AML-193 (cell line): Measurements from ENCODE around the gene MEAK7.
"Not testable (repeated sequence)": the region's sequence is repeated elsewhere in the genome, so short reads cannot be mapped to it uniquely, and the experiment has no call there.

Source experiments
- DNase-seq, 2 experiments: peaks; one replicate each; lab custom pipeline; 2025; lab: John Stamatoyannopoulos, UW

The MEAK7 gene

DNA sequence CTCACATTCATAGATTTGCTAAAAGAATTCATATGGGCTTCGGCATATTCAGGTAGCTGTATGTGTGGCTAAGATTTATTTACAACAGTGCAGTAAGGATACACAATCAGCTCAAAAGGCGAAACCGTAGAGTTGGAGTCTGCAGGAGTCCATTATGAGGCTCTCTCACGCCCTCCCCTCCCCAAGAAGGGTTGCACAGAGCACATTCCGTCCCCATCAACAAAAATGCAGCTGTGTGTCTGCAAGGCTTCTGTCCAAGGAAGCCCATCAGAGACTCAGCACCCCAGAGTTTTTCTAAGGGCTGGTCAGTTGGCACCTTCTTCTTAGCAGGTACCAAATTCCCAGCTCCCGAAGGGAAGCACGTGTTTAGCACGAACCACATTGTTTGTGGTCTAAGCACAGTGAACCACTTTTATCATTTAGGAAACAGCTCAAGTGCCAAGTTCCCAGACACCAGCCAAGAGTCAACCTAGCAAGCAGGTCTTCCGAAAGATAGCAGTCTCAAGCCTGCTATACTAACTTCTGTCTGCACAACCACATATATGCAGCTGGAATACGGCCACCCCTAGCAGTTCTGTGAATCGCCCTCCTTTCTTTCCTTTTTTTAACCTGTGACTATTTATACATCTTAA is 28.5 kb upstream of the MEAK7 start:
- DNase-seq: no peak

DNA sequence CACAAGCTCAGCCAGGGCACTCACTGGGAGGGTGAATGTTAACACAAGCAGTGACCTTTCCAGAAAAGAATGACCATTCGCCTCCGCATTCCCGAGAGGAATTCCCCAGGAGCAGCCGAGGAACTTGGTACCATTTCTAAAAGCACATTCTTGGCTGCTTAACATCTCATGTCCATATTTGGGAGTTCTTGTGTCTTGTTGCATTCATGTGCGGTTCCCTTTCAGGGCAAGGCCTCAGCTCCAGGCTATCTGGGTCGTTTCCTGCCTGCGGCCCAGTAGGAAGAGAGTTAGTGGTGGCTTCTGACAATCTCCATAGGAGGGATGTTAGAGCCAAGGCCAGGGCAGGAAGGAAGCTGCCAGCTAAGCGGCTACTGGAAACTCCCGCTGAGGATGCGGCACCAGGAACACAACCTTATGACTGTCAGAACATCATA is 27.8 kb upstream of the MEAK7 start:
- no peak for DNase-seq

GRCh38 chr16:84531671-84532111 is 27.2 kb upstream of the MEAK7 start:
- DNase-seq: no peak

- no peak for DNase-seq
Measured at GRCh38 chr16:84530590-84530989, 26.1 kb upstream of the MEAK7 start.

GRCh38 chr16:84529607-84530006 is 25.1 kb upstream of the MEAK7 start:
- no peak for DNase-seq

- peak in 1 of 2 experiments; percentile 4 for DNase-seq
Measured at GRCh38 chr16:84528322-84528721, 23.9 kb upstream of the MEAK7 start.

- DNase-seq: peak; percentile 22 to 35
Measured at GRCh38 chr16:84527532-84528269, 23.2 kb upstream of the MEAK7 start.

DNA sequence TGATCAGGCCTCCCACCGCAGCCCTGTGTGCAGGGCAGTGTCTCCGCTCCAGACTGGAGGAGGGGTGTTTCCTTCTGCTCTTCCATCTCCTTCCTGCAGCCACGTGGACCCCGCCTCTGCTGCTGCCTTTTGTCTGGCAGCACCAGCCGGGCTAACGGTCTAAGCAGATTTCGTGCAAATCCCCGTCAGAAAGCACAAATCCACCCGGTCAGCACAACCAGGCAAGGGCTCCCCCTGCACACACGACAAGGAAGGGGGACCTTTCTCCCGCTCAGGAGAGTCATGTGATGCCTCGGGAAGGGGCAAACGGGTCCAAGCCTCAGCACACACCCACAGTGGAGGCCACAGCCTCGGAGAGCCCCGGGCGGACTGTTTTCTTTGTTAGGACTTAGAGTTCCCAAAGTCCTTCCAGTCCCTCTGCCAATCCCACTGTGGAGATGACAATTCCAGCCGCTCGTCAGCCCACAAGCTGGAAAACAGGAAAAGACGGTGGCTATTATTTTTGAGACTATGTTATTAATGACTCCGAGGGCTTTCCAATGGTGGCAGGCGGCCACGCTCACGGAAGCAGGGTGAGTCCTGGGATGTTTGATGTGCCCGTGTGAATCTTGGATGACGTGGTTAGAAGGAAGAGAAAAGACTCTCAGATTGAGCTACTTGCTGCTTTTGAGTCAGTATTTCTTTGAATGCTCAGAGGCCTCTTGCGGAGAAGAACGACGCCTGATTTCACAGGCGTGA is 22.5 kb upstream of the MEAK7 start:
- DNase-seq: no peak

DNA sequence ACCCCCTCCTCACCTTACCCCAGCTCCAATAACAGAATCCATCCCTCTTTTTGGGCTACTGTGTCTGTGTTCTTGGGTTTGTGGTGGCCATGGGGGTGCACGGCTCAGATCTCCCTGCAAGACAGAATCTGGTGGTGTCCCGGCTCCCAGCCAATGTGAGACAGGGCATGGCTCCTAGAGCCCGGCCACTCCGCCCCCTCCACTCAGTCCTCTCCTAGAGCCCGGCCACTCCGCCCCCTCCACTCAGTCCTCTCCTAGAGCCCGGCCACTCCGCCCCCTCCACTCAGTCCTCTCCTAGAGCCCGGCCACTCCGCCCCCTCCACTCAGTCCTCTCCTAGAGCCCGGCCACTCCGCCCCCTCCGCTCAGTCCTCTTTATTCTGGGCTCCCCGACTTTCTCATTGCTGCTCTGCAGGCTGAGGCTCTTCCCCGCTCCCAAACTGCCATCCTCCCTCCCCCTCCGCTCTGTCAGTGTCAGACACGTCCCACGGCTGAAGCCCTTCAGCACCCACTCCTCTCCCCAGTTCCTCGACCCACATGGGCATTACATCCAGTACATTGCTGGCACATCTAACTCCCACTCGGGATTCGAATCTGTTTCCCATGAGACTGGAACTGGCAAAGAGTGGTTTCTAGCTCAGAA is 20.6 kb upstream of the MEAK7 start:
- DNase-seq: not testable (repeated sequence)

DNA sequence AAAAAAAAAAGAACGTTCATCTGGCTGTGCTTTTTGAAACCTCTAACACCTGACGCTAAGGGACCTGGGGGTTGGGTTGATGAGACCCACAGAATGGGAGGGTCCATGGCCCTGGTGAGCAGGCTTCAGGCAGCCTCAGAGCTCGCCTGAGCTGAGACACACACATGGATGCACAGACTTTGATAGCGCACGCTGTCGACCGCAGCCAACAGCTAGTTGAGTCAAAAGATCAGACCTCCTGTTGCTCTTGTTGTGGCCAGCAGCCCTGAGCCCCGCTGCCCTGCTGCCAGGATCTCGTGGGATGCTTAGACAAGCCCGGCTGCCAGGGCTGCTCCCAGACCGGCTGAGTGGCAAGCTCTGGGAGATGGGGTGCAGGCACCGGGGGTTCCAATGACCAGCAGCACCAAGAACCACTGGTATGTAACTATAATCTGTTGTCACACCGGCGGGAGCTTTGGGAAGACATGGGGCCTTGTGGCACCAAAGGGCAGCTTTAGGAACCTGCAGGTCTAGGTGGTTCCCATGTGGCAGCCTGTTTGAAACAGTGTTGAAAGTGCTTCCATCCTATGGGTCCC is 20.0 kb upstream of the MEAK7 start:
- no peak for DNase-seq

- DNase-seq: no peak
Measured at GRCh38 chr16:84521497-84521770, 17.0 kb upstream of the MEAK7 start.

DNA sequence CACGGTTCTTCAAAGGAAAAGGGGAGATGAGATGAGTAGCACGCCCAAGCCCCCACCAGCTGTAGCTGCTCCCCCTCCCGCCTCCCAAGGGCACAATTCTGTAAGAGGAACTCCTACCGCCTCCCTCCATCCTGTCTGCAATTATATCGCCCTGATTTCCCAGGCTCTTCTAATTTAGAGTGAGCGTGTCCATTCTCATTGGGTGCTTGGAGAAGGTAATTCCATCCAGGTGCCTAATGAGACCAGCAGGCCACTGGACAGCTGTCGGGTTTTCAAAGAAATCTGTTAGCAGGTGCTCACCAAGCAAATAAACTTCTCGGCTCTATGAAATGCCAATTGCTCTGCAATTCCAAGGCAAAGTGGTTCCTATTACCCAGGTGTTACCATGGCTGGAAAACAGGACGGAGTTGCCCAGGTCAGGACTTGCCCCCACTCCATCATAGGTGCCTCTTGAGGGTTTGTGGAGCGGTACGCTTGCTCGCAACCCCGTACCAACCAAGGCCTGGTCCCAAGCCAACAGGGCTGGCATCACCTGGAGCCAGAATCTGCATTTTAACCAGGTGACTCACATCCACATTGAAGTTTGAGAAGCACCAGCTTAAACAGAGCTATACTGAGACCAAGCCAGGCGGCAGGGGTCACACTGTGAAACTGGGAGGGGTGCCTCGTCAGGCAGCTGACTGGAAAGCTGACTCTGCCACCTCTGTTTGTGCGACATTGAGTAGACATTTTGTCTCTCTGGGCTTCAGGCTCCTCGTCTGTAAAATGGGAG is 16.5 kb upstream of the MEAK7 start:
- DNase-seq: no peak

- no peak for DNase-seq
Measured at GRCh38 chr16:84519855-84520254, 15.4 kb upstream of the MEAK7 start.

GRCh38 chr16:84518804-84519341 is 14.4 kb upstream of the MEAK7 start:
- no peak for DNase-seq

DNA sequence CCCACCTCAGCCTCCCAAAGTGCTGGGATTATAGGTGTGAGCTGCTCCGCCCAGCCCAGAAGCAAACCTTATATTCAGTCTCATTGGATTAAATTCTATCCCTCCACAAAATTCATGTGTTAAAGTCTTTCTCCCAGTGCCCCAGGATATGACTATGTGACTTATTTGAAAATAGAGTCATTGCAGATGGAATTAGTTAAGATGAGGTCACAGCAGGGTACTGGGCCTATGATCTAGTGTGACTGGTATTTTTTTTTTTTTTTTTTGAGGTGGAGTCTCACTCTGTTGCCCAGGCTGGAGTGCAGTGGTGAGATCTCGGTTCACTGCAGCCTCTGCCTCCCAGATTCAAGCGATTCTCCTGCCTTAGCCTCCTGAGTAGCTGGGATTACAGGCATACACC is 13.8 kb upstream of the MEAK7 start:
- not testable (repeated sequence) for DNase-seq

GRCh38 chr16:84517366-84517765 is 12.9 kb upstream of the MEAK7 start:
- no peak for DNase-seq

DNA sequence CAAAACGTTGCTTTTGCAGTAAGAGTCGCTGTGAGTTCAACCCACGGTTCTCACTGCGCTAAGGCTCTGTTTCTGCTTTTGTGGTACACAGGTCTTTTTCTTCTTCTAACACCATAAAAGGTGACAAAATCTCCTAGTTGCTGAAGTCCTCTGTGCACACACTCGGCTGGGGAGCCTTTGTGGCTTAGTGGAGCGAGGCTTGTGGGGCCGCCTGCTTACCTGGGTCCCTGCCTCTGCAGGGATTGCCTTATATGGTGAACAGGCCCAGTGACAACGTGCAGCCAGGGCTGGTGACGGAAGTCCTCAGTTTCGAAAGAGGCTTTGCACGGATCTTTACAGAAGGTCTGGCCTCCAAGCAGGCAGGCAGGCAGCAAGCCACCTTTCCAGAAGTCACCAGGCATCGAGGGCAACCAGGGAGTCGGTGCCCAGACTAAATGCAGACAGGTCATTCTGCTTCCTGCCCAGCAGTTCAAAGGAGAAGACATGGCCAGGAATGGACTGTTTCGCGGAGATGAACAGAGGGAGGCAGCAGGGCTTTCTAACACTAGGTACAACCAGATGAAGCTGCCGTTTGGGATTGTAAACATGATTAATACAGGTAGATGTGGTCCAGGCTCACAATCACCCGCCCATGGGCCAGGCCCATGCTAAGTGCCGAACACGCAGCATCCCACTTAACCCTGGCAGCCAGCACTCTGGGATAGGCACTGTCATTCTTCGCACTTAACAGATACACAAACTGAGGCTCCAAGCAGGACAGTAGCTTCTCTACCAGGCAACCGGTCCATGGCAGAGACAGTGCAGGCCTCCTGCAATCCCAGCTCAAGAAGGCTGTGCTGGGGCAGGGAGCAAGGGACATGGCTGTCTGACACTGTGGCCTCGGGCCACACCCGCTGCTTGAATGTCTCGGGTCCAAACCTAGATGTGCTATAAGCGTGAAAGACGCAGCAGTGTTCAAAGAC is 10.7 kb upstream of the MEAK7 start:
- DNase-seq: peak in 1 of 2 experiments; percentile 18

DNA sequence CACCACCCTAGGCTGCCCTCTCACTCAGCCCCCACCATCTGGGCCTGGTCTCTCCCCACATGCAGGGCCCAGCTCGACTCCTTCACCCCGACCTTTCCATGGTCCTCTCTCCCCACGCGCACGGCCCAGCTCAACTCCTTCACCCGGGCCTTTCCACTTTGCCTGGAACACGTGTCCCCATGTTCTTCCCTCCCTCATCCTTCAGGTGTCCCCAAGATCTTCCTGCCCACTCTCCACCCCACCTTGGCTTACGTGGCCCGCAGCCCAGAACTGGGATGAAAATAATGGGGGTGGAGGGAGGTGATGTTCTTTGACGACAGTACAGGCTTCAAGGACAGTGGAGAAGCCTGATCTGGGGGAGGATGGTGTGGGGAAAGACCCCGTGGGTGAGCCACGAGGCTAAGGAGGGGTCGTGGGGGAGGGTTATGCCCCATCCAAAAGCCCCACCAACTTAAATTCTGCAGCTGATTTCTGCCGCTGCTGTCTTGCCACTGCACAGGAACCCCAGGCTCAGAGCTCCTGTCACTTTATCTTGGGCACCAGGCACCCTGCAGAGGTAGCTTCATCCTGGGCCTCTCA is 9.9 kb upstream of the MEAK7 start:
- no peak for DNase-seq

- no peak for DNase-seq
Measured at GRCh38 chr16:84513666-84514065, 9.2 kb upstream of the MEAK7 start.

DNA sequence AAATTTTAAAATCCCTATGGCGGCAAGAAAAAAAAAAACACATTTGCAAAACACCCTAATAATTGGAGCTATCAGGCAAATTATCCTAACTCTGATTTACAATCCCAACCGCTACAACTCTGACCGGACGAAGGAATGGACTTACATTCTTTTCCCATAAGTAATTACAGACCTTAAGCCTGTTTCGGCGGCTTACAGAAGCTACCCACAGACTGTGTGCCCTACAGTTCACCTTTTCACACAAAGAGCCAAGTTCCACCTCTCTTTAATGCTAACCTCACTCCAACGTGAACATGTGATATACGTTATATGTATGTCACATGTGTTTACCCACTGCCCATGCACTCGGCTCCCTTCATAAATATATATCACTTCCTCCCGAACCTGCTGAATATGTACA is 8.7 kb upstream of the MEAK7 start:
- DNase-seq: no peak
